HCT116 (cell line): ENCODE results near the gene MICOS13. TPM values are rescaled to one million over a fixed set of nuclear protein-coding genes. Genes with fewer than 3 reads are reported as not detected.

ENCODE experiments used
- ATAC-seq: fragments of 200-7000 bp; cut with Tn5 transposase; 2 replicates; pipeline ENCODE4 v1.9.1; 2020; ENCODE audit warnings: mild to moderate bottlenecking, moderate library complexity
- BruUV-seq: library from RNA; stranded (reverse); fragments of 400-500 nt; replicated peaks from 2 replicates; lab custom pipeline; 2021; lab: Mats Ljungman, UMichigan
- CTCF ChIA-PET: fragments of 300-600 bp; sonication (Branson Sonifier 250); formaldehyde crosslinking; loops from one replicate; lab custom pipeline; 2021; ENCODE audit warnings: antibody characterized with exemption; lab: Charles Lee
- POLR2A ChIA-PET: fragments of 300-600, 350-600 bp; sonication (Branson Sonifier 250); formaldehyde crosslinking; loops from one replicate; lab custom pipeline; 2021; ENCODE audit warnings: antibody characterized with exemption; lab: Charles Lee
- RAD21 ChIA-PET, 2 experiments: fragments of 300-600 bp; sonication (Branson Sonifier 250); formaldehyde crosslinking; loops; one replicate each; lab custom pipeline; 2023; ENCODE audit warnings: low total read pairs in 2 of 2; ENCODE audit not compliant: uncharacterized antibody in 2 of 2, unreplicated experiment in 2 of 2, low non-redundant PET in 1 of 2; lab: Charles Lee
- DNase-seq: peaks from one replicate; pipeline ENCODE4 v3.0.0-alpha.2; 2010; ENCODE audit warnings: low read depth, low spot score
- H2AFZ ChIP-seq: fragments of 200-600 bp; shearing (Covaris generic), sonication (generic); 2 replicates; pipeline ENCODE4 v1.6.1; 2017; ENCODE audit warnings: low read depth, mixed run types, mixed read lengths, antibody characterized with exemption, low read length; ENCODE audit not compliant: poor library complexity, severe bottlenecking
- H3K27ac ChIP-seq: 2 replicates; pipeline ENCODE4 v1.5.1; 2012; ENCODE audit warnings: low read depth, low read length
- H3K27me3 ChIP-seq: fragments of 200-600 bp; sonication (generic); 2 replicates; pipeline ENCODE4 v1.6.1; 2016; ENCODE audit warnings: mixed run types, low read length, mixed read lengths; ENCODE audit not compliant: insufficient read depth
- H3K36me3 ChIP-seq, 2 experiments: fragments of 200-500 bp in 1 of 2; fragments of 200-600 bp in 1 of 2; sonication (Bioruptor generic) in 1 of 2; sonication (generic) in 1 of 2; 2 replicates each; pipeline versions ENCODE4 v1.5.1 to v1.6.1; 2014 to 2016; ENCODE audit warnings: low read length in 2 of 2, inconsistent platforms in 1 of 2, mixed read lengths in 1 of 2, mixed run types in 1 of 2; ENCODE audit not compliant: insufficient read depth in 2 of 2, control insufficient read depth in 1 of 2
- H3K4me1 ChIP-seq, 2 experiments: fragments of 200-600 bp in 1 of 2; sonication (generic) in 1 of 2; 2 replicates each; pipeline versions ENCODE4 v1.5.1 to v1.6.1; 2012 to 2017; ENCODE audit warnings: low read length in 2 of 2, inconsistent platforms in 1 of 2, mild to moderate bottlenecking in 1 of 2, mixed read lengths in 1 of 2, mixed run types in 1 of 2, moderate library complexity in 1 of 2; ENCODE audit not compliant: insufficient read depth in 2 of 2, control insufficient read depth in 1 of 2
- H3K4me2 ChIP-seq: fragments of 200-600 bp; sonication (generic); 2 replicates; pipeline ENCODE4 v1.6.1; 2017; ENCODE audit warnings: mixed run types, low read length, mixed read lengths
- H3K4me3 ChIP-seq, 2 experiments: fragments of 200-600 bp in 1 of 2; sonication (generic) in 1 of 2; replicated peaks in 1 of 2; 2 replicates each; pipeline ENCODE4 v1.5.1; 2011 to 2016; ENCODE audit warnings: low read length in 2 of 2, control low read depth in 1 of 2, low read depth in 1 of 2, mild to moderate bottlenecking in 1 of 2, mixed read lengths in 1 of 2, mixed run types in 1 of 2
- H3K79me2 ChIP-seq: fragments of 200-600 bp; sonication (generic); 2 replicates; pipeline ENCODE4 v1.6.1; 2017; ENCODE audit warnings: mild to moderate bottlenecking, mixed run types, low read length, moderate library complexity, mixed read lengths; ENCODE audit not compliant: insufficient read depth
- H3K9ac ChIP-seq: fragments of 200-600 bp; sonication (generic); 2 replicates; pipeline ENCODE4 v1.6.1; 2016; ENCODE audit warnings: low read length, mixed read lengths
- H3K9me2 ChIP-seq: fragments of 200-600 bp; sonication (generic), shearing (Covaris generic); 2 replicates; pipeline ENCODE4 v1.6.1; 2017; ENCODE audit warnings: mixed run types, mild to moderate bottlenecking, moderate library complexity; ENCODE audit not compliant: insufficient read depth
- H3K9me3 ChIP-seq, 2 experiments: fragments of 200-500 bp in 1 of 2; fragments of 200-600 bp in 1 of 2; sonication (Bioruptor generic) in 1 of 2; sonication (generic) in 1 of 2; 2 replicates each; pipeline ENCODE4 v1.6.1; 2014 to 2017; ENCODE audit warnings: low read length in 2 of 2, mixed read lengths in 2 of 2, inconsistent platforms in 1 of 2, low read depth in 1 of 2, mild to moderate bottlenecking in 1 of 2, mixed run types in 1 of 2, moderate library complexity in 1 of 2; ENCODE audit not compliant: control insufficient read depth in 1 of 2, insufficient read depth in 1 of 2
- H4K20me1 ChIP-seq: fragments of 200-600 bp; sonication (generic), shearing (Covaris generic); 2 replicates; pipeline ENCODE4 v1.6.1; 2017; ENCODE audit warnings: mixed run types, mild to moderate bottlenecking, moderate library complexity; ENCODE audit not compliant: insufficient read depth
- CEBPB ChIP-seq: IDR thresholded peaks from 2 replicates; pipeline ENCODE4 v1.6.1; 2012; ENCODE audit warnings: low read depth
- CTCF ChIP-seq, 3 experiments: fragments of 200-600 bp in 1 of 3; sonication (generic) in 1 of 3; IDR thresholded peaks in 2 of 3; conservative IDR thresholded peaks in 1 of 3; 2 replicates each; pipeline ENCODE4 v1.5.1; 2012 to 2017; ENCODE audit warnings: low read depth in 2 of 3, low read length in 2 of 3, antibody characterized with exemption in 1 of 3, borderline replicate concordance in 1 of 3, control low read depth in 1 of 3, mild to moderate bottlenecking in 1 of 3, mixed read lengths in 1 of 3, mixed run types in 1 of 3, moderate library complexity in 1 of 3; ENCODE audit not compliant: insufficient read depth in 1 of 3
- SP1 ChIP-seq: IDR thresholded peaks from 2 replicates; pipeline ENCODE4 v1.6.1; 2012; ENCODE audit warnings: low read depth
- ZFX ChIP-seq: fragments of 450-650 bp; IDR thresholded peaks from 2 replicates; pipeline ENCODE4 v1.6.1; 2017
- ZNF274 ChIP-seq: fragments of 200-500 bp; sonication (Bioruptor generic); IDR thresholded peaks from 2 replicates; pipeline ENCODE4 v1.6.1; 2014; ENCODE audit warnings: mild to moderate bottlenecking, low read depth, low read length, inconsistent platforms
- intact Hi-C: fragments of 100-400 bp; cut with micrococcal nuclease; formaldehyde crosslinking; loops from 2 replicates; pipeline ENCODE4 v1.10.0; 2022
- total RNA-seq: library from RNA; stranded (reverse); gene quantifications from one replicate; pipeline ENCODE4 v1.2.1, GENCODE V29; 2021; ENCODE audit not compliant: unreplicated experiment

The MICOS13 gene
- total RNA-seq, 1 experiment from 2014 or later = 61.6 TPM

DNA sequence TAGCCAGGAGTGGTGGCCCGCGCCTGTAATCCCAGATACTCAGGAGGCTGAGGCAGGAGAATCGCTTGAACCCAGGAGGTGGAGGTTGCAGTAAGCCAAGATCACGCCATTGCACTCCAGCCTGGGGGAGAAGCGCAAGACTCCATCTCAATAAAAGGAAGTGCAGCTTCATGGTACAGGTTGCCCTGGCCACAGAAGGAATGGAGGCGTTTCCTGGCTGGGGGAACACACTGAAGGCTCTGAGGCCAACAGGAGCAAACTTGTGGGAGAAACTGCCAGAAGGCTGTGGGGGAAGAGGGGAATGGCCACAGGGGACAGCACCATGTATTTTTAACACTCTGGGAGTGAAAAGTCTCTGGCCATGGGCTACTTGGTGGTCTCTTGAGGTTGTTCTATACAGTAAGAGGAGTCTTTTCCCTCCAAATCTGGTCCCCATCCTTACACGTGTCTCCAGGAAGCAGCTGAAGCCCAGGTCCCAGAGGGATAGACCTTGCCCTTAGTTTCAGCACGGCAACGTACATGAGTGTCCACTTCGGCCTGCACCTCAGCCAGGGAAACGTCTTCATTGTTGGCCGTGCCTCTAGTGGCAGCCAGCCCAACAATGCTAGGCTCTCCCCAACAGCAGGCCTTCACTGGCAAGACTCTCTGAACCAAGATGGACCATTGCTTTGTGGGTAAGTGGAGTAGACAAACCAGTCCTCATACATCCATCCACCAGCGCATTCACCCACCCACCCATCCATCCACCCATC, 7.4 kb downstream of the MICOS13 start:
- peaks cover 7 to 13% of the 10 kb centered on the region in 2 experiments; a peak in 3 of 4 replicates for H3K36me3 ChIP-seq
- POLR2A ChIA-PET = no interaction called here
- CTCF ChIA-PET = interaction anchor here (1.1 kb wide), 1 partner anchor 14 kb away, joined by 3 read pairs; no protein-coding TSS in a partner anchor
- intact Hi-C loops = no loop called here
- H3K27ac ChIP-seq = no peak overlapping the region
- BruUV-seq = no TSS peak
- RAD21 ChIA-PET = no interaction called here
- no peaks in the 10 kb centered on the region for H3K9me2 ChIP-seq
- H3K9me3 ChIP-seq = no peaks in the 10 kb centered on the region
- no peaks in the 10 kb centered on the region for H3K27me3 ChIP-seq
- H3K4me3 ChIP-seq = no peak overlapping the region
- no peak overlapping the region for H3K4me2 ChIP-seq
- H3K9ac ChIP-seq = no peak overlapping the region
- no peak for TF ChIP-seq CEBPB
- TF ChIP-seq ZFX = no peak
- no peak for TF ChIP-seq ZNF274
- TF ChIP-seq CTCF (IDR thresholded peaks at IDR 0.05 in 2 of 3, conservative IDR thresholded peaks at IDR 0.05 in 1 of 3; ENCODE audit: borderline replicate concordance in 1 of 3, insufficient read depth in 1 of 3, low read depth in 2 of 3, low read length in 2 of 3) = no peak
- H3K79me2 ChIP-seq = no peaks in the 10 kb centered on the region
- ATAC-seq (no peak), DNase-seq (no peak)
- no peaks in the 10 kb centered on the region for H4K20me1 ChIP-seq
- H3K4me1 ChIP-seq = no peaks in the 10 kb centered on the region
- no peak overlapping the region for H2AFZ ChIP-seq

GRCh38 chr19:5671600-5671999, 8.7 kb downstream of the MICOS13 start:
- Histone ChIP-seq H3K27me3 (no peaks in the 10 kb centered on the region), H3K4me3 (no peak overlapping the region), H3K27ac (no peak overlapping the region), H3K79me2 (no peaks in the 10 kb centered on the region), H4K20me1 (no peaks in the 10 kb centered on the region), H3K4me2 (no peak overlapping the region), H3K4me1 (no peaks in the 10 kb centered on the region), H3K9ac (no peak overlapping the region), H2AFZ (no peak overlapping the region), H3K9me2 (no peaks in the 10 kb centered on the region), H3K36me3 (peaks cover 17 to 26% of the 10 kb centered on the region in 2 experiments; a peak in 3 of 4 replicates), H3K9me3 (no peaks in the 10 kb centered on the region)
- DNase-seq (no peak), ATAC-seq (no peak)
- RAD21 ChIA-PET = no interaction called here
- intact Hi-C loops = no loop called here
- CTCF ChIA-PET = interaction anchor here (1.0 to 1.1 kb wide), 2 partner anchors 15 to 18 kb away, joined by 3 read pairs; no protein-coding TSS in a partner anchor
- no peak for TF ChIP-seq SP1
- POLR2A ChIA-PET = no interaction called here
- BruUV-seq = no TSS peak
